Measurements from ENCODE around the gene TRPM8.

DNA sequence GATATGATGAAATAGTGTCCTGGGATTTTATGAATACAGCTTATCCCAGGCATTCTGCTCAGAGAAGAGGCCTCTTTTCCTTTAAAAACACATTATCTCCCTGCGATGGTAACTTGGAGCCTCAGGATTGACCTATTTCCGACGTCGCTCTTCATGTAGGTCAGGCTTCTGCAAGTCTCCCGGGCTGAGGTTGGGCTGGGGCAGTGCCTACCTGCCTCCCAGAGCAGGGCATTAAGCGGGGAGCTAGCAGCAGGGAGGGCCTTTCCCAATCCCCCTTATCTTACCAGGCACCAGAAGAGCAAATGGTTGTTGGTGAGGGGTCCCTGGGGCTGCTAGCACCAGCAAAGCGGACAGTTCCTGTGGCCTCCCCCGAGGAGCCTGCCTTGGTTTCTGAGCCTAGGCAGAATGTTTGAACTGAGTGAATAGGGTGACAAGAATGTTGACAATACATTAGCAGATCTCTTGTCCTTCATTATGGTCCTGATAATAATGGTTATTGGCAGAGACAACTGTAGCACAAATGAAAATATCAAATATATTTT is 60.2 kb downstream of the TRPM8 start:
- TF ChIP-seq, protein P1, sequence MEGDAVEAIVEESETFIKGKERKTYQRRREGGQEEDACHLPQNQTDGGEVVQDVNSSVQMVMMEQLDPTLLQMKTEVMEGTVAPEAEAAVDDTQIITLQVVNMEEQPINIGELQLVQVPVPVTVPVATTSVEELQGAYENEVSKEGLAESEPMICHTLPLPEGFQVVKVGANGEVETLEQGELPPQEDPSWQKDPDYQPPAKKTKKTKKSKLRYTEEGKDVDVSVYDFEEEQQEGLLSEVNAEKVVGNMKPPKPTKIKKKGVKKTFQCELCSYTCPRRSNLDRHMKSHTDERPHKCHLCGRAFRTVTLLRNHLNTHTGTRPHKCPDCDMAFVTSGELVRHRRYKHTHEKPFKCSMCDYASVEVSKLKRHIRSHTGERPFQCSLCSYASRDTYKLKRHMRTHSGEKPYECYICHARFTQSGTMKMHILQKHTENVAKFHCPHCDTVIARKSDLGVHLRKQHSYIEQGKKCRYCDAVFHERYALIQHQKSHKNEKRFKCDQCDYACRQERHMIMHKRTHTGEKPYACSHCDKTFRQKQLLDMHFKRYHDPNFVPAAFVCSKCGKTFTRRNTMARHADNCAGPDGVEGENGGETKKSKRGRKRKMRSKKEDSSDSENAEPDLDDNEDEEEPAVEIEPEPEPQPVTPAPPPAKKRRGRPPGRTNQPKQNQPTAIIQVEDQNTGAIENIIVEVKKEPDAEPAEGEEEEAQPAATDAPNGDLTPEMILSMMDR (IDR thresholded peaks at IDR 0.05), result no peak
- no peak for TF ChIP-seq POLR2AphosphoS5 (IDR thresholded peaks at IDR 0.05)
- no peak for TF ChIP-seq EP300 (IDR thresholded peaks at IDR 0.05)
- TF ChIP-seq POLR2A (IDR thresholded peaks at IDR 0.05), result no peak

All from stomach (tissue), 4 donors.